Fibroblast of lung (primary cell): ENCODE measurements around the gene DUSP7.

Experiments used
- EZH2 ChIP-seq: IDR thresholded peaks from 2 replicates; pipeline ENCODE4 v1.5.1; 2012; ENCODE audit warnings: low read length, control low read depth, mild to moderate bottlenecking; ENCODE audit errors: missing control alignments
- TF ChIP-seq, protein P1 (sequence below), 2 donors: IDR thresholded peaks in 1 of 2; conservative IDR thresholded peaks in 1 of 2; 1 replicate in 1 of 2; 2 replicates in 1 of 2; pipeline ENCODE4 v1.5.1; 2011 to 2012; ENCODE audit warnings: low read length in 2 of 2, control low read depth in 1 of 2, inconsistent platforms in 1 of 2, low read depth in 1 of 2, mild to moderate bottlenecking in 1 of 2

GRCh38 chr3:52031896-52032295 lies 24.5 kb downstream of the DUSP7 start:
- TF ChIP-seq, protein P1, sequence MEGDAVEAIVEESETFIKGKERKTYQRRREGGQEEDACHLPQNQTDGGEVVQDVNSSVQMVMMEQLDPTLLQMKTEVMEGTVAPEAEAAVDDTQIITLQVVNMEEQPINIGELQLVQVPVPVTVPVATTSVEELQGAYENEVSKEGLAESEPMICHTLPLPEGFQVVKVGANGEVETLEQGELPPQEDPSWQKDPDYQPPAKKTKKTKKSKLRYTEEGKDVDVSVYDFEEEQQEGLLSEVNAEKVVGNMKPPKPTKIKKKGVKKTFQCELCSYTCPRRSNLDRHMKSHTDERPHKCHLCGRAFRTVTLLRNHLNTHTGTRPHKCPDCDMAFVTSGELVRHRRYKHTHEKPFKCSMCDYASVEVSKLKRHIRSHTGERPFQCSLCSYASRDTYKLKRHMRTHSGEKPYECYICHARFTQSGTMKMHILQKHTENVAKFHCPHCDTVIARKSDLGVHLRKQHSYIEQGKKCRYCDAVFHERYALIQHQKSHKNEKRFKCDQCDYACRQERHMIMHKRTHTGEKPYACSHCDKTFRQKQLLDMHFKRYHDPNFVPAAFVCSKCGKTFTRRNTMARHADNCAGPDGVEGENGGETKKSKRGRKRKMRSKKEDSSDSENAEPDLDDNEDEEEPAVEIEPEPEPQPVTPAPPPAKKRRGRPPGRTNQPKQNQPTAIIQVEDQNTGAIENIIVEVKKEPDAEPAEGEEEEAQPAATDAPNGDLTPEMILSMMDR (conservative IDR thresholded peaks at IDR 0.05 in 1 of 2, IDR thresholded peaks at IDR 0.05 in 1 of 2; ENCODE audit: low read depth in 1 of 2, low read length in 2 of 2): no peak
- no peak for TF ChIP-seq EZH2
